CD4-positive, alpha-beta T cell treated with Interferon alpha-2 for 1 hour (primary cell): ENCODE data around the gene EGFR.

Experiments used
- DNase-seq, 2 donors: peaks; one replicate each; pipeline ENCODE4 v3.0.0-alpha.2; 2020 to 2022

EGFR gene

DNA sequence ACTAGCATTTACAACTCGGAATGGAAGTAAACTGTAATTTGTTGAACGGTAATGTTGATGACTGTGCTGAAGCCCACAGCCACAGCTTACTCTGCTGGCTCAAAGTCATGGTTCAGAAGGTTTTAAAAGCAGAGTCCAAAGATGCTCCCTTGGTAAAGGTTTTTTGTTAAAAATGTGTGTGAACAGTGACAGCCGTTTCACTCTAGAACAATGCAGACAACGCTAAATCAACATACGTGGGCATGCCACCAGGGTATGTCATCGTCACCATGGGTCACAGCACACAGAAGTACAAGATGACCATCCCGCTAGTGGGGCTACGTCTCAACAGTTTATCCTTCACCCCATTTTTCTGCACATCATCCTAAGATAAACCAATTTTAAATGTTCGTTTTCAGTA lies 239.8 kb downstream of the EGFR start:
- no peak for DNase-seq

DNA sequence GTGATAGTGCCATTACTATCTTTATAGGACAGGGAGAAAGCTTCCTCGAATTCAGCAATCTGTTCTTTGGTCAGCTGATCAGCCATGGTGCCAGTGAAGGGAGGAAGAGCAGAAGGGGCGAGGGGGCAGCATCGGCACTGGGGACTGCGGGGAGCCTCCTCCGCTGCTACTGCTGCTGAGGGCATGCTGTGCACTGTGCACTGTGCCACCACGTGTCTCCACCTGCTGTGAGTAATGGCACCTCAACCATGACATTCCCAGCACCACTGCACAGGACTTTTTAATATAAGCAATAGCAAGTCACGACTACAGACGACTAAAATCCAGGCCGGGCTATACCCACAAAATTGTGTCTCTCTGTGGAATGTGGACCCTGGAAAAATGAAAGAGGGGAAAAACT lies 241.4 kb downstream of the EGFR start:
- DNase-seq = no peak

DNA sequence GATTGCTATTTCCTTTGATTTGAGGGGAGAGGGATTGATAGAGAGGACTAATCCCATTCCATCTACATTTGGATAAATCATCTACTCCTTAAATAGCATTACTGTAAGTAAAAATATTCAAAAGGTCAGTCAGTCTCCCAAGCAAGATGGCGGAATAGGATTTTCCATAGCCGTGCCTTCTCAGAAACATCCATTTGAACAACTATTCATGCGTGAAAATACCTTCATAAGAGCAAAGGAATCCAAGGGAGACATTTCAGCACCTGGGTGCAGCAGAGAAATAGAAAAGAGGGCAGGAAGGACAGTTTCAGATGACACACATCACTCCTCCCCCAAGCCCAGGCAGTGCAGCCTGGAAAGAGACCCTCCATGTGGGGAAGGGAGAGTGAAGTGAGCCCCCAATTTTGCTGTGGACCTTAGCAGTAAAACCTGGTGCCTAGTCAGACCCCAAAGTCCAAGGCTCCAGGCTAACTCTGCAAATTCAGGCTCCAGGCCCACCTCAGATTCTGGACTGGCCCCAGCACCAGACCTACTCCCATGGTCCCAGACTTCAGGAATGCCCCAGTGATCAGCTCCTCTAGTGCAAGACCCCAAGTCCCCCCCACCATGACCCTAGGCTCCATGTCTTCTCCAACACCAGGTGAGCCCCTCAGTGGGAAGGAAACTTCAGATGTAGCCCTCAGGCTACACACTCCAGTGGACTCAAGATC lies 242.0 kb downstream of the EGFR start:
- DNase-seq = no peak
